HEK293 (cell line): ENCODE data around the gene KBTBD2.

Experiments used
- EGR2 ChIP-seq: fragments of 450-650 bp; formaldehyde crosslinking; IDR thresholded peaks from 2 replicates; pipeline ENCODE4 v1.5.1; 2016; ENCODE audit warnings: low read depth, missing biosample characterization, missing genetic modification characterization
- GLI4 ChIP-seq: fragments of 450-650 bp; formaldehyde crosslinking; IDR thresholded peaks from 2 replicates; pipeline ENCODE4 v1.5.1; 2016; ENCODE audit warnings: missing biosample characterization, missing genetic modification characterization
- GLIS2 ChIP-seq: fragments of 450-650 bp; formaldehyde crosslinking; IDR thresholded peaks from 2 replicates; pipeline ENCODE4 v1.5.1; 2016; ENCODE audit warnings: missing biosample characterization, missing genetic modification characterization
- MEIS1 ChIP-seq: sonication (generic); formaldehyde crosslinking; IDR thresholded peaks from 2 replicates; pipeline ENCODE4 v1.8.1; 2022; ENCODE audit warnings: missing genetic modification reagents, mild to moderate bottlenecking, borderline replicate concordance
- OSR2 ChIP-seq: fragments of 450-650 bp; formaldehyde crosslinking; IDR thresholded peaks from 2 replicates; pipeline ENCODE4 v1.5.1; 2016; ENCODE audit warnings: missing biosample characterization, missing genetic modification characterization
- TRIM28 ChIP-seq: IDR thresholded peaks from 2 replicates; pipeline ENCODE4 v1.6.1; 2011; ENCODE audit warnings: low read length, control low read depth, borderline replicate concordance
- YY2 ChIP-seq: fragments of 450-650 bp; formaldehyde crosslinking; IDR thresholded peaks from 2 replicates; pipeline ENCODE4 v1.5.1; 2016; ENCODE audit warnings: missing biosample characterization, missing genetic modification characterization
- ZBTB21 ChIP-seq: fragments of 450-650 bp; formaldehyde crosslinking; IDR thresholded peaks from 2 replicates; pipeline ENCODE4 v1.5.1; 2017; ENCODE audit warnings: missing biosample characterization, missing genetic modification characterization
- ZBTB8A ChIP-seq: fragments of 450-650 bp; formaldehyde crosslinking; IDR thresholded peaks from 2 replicates; pipeline ENCODE4 v1.5.1; 2016; ENCODE audit warnings: missing biosample characterization, missing genetic modification characterization
- ZFP37 ChIP-seq: fragments of 450-650 bp; formaldehyde crosslinking; IDR thresholded peaks from 2 replicates; pipeline ENCODE4 v1.5.1; 2016; ENCODE audit warnings: missing biosample characterization, missing genetic modification characterization
- ZNF112 ChIP-seq: fragments of 450-650 bp; formaldehyde crosslinking; IDR thresholded peaks from 2 replicates; pipeline ENCODE4 v1.5.0; 2017; ENCODE audit warnings: missing biosample characterization, missing genetic modification characterization
- ZNF146 ChIP-seq: fragments of 450-650 bp; formaldehyde crosslinking; IDR thresholded peaks from 2 replicates; pipeline ENCODE4 v1.5.1; 2016; ENCODE audit warnings: missing biosample characterization, missing genetic modification characterization
- ZNF214 ChIP-seq: fragments of 450-650 bp; formaldehyde crosslinking; IDR thresholded peaks from 2 replicates; pipeline ENCODE4 v1.5.1; 2017; ENCODE audit warnings: missing biosample characterization, mild to moderate bottlenecking, missing genetic modification characterization, borderline replicate concordance
- ZNF324 ChIP-seq: fragments of 450-650 bp; formaldehyde crosslinking; IDR thresholded peaks from 2 replicates; pipeline ENCODE4 v1.5.1; 2016; ENCODE audit warnings: missing biosample characterization, missing genetic modification characterization
- ZNF350 ChIP-seq: fragments of 450-650 bp; formaldehyde crosslinking; IDR thresholded peaks from 2 replicates; pipeline ENCODE4 v1.5.0; 2017; ENCODE audit warnings: missing biosample characterization, mild to moderate bottlenecking, missing genetic modification characterization
- ZNF701 ChIP-seq: fragments of 450-650 bp; formaldehyde crosslinking; IDR thresholded peaks from 2 replicates; pipeline ENCODE4 v1.5.1; 2016; ENCODE audit warnings: missing biosample characterization, missing genetic modification characterization
- TF ChIP-seq, protein P1 (sequence below): fragments of 450-650 bp; formaldehyde crosslinking; IDR thresholded peaks from 2 replicates; pipeline ENCODE4 v1.5.1; 2016; ENCODE audit warnings: missing biosample characterization, missing genetic modification characterization
- TF ChIP-seq, protein P2 (sequence below): fragments of 450-650 bp; formaldehyde crosslinking; IDR thresholded peaks from 2 replicates; pipeline ENCODE4 v1.5.1; 2016; ENCODE audit warnings: missing biosample characterization, missing genetic modification characterization
- TF ChIP-seq, protein P3 (sequence below): fragments of 450-650 bp; formaldehyde crosslinking; IDR thresholded peaks from 2 replicates; pipeline ENCODE4 v1.5.1; 2017; ENCODE audit warnings: missing biosample characterization, missing genetic modification characterization
- TF ChIP-seq, protein P4 (sequence below): fragments of 450-650 bp; formaldehyde crosslinking; IDR thresholded peaks from 2 replicates; pipeline ENCODE4 v1.5.1; 2016; ENCODE audit warnings: missing biosample characterization, missing genetic modification characterization
- TF ChIP-seq, protein P5 (sequence below): fragments of 450-650 bp; formaldehyde crosslinking; IDR thresholded peaks from 2 replicates; pipeline ENCODE4 v1.5.1; 2016; ENCODE audit warnings: missing biosample characterization, missing genetic modification characterization
- TF ChIP-seq, protein P6 (sequence below): fragments of 450-650 bp; formaldehyde crosslinking; IDR thresholded peaks from 2 replicates; pipeline ENCODE4 v1.5.1; 2017; ENCODE audit warnings: missing biosample characterization, missing genetic modification characterization
- TF ChIP-seq, protein P7 (sequence below): fragments of 450-650 bp; formaldehyde crosslinking; IDR thresholded peaks from 2 replicates; pipeline ENCODE4 v1.5.1; 2016; ENCODE audit warnings: missing biosample characterization, missing genetic modification characterization

The KBTBD2 gene

DNA sequence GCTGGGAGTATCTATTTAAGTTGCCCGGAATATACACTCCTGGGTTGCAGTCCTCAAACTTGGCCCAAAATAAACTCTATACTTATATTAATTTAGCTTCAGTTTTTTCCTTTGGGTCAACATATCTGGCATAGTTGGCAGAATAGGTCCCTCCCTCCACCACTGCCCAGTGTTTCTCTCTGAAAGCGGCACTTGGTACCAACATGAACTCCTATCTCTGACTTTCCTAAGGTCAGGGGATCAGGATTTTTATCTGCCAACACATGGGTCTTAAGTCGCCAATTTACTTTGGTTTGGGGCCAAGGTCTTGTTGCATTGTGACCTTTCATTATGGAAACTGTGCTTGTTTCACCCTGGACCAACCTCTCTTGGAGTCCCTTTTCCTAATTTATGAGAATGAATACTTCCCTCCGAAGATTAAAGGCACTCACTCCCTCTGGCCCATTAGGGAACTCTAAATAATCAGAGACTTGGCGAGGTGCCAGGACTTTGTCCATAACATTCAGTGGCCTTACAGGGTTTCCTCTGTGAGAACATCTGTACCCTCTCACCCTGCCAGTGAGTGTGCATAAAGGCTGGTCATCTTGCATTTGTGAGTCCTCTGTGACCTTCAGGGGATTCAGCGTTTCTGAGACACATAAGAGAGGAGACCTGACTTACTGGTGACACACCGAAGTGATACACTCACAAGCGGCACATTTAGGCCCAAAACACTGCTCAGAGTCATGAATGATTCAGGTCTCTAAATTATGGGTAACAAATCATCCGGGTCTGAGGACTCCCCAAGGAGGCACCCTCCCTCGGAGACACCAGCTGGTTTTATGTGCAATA is 46.0 kb upstream of the KBTBD2 start (continued):
- TF ChIP-seq, protein P1, sequence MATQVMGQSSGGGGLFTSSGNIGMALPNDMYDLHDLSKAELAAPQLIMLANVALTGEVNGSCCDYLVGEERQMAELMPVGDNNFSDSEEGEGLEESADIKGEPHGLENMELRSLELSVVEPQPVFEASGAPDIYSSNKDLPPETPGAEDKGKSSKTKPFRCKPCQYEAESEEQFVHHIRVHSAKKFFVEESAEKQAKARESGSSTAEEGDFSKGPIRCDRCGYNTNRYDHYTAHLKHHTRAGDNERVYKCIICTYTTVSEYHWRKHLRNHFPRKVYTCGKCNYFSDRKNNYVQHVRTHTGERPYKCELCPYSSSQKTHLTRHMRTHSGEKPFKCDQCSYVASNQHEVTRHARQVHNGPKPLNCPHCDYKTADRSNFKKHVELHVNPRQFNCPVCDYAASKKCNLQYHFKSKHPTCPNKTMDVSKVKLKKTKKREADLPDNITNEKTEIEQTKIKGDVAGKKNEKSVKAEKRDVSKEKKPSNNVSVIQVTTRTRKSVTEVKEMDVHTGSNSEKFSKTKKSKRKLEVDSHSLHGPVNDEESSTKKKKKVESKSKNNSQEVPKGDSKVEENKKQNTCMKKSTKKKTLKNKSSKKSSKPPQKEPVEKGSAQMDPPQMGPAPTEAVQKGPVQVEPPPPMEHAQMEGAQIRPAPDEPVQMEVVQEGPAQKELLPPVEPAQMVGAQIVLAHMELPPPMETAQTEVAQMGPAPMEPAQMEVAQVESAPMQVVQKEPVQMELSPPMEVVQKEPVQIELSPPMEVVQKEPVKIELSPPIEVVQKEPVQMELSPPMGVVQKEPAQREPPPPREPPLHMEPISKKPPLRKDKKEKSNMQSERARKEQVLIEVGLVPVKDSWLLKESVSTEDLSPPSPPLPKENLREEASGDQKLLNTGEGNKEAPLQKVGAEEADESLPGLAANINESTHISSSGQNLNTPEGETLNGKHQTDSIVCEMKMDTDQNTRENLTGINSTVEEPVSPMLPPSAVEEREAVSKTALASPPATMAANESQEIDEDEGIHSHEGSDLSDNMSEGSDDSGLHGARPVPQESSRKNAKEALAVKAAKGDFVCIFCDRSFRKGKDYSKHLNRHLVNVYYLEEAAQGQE, result no peak
- TF ChIP-seq ZNF112 (tag by site-specific recombination) (no peak), GLI4 (tag by site-specific recombination) (no peak), ZBTB21 (tag by site-specific recombination) (no peak), ZNF214 (no peak; the same call in 1 of the 2 replicates), GLIS2 (tag by site-specific recombination) (no peak), EGR2 (tag by site-specific recombination) (no peak), MEIS1 (CRISPR knock-in tag) (no peak), ZFP37 (tag by site-specific recombination) (no peak), ZBTB8A (tag by site-specific recombination) (no peak), TRIM28 (peak; percentile 17; the same call in 1 of the 2 replicates), ZNF701 (tag by site-specific recombination) (no peak), ZNF324 (tag by site-specific recombination) (no peak), YY2 (tag by site-specific recombination) (no peak), ZNF146 (no peak), OSR2 (tag by site-specific recombination) (no peak), ZNF350 (tag by site-specific recombination) (no peak)
- TF ChIP-seq, protein P2, sequence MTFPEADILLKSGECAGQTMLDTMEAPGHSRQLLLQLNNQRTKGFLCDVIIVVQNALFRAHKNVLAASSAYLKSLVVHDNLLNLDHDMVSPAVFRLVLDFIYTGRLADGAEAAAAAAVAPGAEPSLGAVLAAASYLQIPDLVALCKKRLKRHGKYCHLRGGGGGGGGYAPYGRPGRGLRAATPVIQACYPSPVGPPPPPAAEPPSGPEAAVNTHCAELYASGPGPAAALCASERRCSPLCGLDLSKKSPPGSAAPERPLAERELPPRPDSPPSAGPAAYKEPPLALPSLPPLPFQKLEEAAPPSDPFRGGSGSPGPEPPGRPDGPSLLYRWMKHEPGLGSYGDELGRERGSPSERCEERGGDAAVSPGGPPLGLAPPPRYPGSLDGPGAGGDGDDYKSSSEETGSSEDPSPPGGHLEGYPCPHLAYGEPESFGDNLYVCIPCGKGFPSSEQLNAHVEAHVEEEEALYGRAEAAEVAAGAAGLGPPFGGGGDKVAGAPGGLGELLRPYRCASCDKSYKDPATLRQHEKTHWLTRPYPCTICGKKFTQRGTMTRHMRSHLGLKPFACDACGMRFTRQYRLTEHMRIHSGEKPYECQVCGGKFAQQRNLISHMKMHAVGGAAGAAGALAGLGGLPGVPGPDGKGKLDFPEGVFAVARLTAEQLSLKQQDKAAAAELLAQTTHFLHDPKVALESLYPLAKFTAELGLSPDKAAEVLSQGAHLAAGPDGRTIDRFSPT (tag by site-specific recombination), result no peak
- TF ChIP-seq, protein P3, sequence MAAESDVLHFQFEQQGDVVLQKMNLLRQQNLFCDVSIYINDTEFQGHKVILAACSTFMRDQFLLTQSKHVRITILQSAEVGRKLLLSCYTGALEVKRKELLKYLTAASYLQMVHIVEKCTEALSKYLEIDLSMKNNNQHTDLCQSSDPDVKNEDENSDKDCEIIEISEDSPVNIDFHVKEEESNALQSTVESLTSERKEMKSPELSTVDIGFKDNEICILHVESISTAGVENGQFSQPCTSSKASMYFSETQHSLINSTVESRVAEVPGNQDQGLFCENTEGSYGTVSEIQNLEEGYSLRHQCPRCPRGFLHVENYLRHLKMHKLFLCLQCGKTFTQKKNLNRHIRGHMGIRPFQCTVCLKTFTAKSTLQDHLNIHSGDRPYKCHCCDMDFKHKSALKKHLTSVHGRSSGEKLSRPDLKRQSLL, result no peak
- TF ChIP-seq, protein P4, sequence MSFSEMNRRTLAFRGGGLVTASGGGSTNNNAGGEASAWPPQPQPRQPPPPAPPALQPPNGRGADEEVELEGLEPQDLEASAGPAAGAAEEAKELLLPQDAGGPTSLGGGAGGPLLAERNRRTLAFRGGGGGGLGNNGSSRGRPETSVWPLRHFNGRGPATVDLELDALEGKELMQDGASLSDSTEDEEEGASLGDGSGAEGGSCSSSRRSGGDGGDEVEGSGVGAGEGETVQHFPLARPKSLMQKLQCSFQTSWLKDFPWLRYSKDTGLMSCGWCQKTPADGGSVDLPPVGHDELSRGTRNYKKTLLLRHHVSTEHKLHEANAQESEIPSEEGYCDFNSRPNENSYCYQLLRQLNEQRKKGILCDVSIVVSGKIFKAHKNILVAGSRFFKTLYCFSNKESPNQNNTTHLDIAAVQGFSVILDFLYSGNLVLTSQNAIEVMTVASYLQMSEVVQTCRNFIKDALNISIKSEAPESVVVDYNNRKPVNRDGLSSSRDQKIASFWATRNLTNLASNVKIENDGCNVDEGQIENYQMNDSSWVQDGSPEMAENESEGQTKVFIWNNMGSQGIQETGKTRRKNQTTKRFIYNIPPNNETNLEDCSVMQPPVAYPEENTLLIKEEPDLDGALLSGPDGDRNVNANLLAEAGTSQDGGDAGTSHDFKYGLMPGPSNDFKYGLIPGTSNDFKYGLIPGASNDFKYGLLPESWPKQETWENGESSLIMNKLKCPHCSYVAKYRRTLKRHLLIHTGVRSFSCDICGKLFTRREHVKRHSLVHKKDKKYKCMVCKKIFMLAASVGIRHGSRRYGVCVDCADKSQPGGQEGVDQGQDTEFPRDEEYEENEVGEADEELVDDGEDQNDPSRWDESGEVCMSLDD, result no peak
- TF ChIP-seq, protein P5, sequence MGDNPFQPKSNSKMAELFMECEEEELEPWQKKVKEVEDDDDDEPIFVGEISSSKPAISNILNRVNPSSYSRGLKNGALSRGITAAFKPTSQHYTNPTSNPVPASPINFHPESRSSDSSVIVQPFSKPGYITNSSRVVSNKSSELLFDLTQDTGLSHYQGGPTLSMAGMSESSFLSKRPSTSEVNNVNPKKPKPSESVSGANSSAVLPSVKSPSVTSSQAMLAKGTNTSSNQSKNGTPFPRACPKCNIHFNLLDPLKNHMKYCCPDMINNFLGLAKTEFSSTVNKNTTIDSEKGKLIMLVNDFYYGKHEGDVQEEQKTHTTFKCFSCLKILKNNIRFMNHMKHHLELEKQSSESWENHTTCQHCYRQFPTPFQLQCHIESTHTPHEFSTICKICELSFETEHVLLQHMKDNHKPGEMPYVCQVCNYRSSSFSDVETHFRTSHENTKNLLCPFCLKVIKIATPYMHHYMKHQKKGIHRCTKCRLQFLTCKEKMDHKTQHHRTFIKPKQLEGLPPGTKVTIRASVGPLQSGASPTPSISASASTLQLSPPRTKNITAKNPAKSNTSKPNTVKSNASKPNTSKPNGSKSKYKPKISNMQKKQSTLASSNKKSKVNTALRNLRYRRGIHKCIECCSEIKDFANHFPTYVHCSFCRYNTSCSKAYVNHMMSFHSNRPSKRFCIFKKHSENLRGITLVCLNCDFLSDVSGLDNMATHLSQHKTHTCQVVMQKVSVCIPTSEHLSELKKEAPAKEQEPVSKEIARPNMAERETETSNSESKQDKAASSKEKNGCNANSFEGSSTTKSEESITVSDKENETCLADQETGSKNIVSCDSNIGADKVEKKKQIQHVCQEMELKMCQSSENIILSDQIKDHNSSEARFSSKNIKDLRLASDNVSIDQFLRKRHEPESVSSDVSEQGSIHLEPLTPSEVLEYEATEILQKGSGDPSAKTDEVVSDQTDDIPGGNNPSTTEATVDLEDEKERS (tag by site-specific recombination), result no peak
- TF ChIP-seq, protein P6, sequence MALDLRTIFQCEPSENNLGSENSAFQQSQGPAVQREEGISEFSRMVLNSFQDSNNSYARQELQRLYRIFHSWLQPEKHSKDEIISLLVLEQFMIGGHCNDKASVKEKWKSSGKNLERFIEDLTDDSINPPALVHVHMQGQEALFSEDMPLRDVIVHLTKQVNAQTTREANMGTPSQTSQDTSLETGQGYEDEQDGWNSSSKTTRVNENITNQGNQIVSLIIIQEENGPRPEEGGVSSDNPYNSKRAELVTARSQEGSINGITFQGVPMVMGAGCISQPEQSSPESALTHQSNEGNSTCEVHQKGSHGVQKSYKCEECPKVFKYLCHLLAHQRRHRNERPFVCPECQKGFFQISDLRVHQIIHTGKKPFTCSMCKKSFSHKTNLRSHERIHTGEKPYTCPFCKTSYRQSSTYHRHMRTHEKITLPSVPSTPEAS (tag by site-specific recombination), result no peak
- TF ChIP-seq, protein P7, sequence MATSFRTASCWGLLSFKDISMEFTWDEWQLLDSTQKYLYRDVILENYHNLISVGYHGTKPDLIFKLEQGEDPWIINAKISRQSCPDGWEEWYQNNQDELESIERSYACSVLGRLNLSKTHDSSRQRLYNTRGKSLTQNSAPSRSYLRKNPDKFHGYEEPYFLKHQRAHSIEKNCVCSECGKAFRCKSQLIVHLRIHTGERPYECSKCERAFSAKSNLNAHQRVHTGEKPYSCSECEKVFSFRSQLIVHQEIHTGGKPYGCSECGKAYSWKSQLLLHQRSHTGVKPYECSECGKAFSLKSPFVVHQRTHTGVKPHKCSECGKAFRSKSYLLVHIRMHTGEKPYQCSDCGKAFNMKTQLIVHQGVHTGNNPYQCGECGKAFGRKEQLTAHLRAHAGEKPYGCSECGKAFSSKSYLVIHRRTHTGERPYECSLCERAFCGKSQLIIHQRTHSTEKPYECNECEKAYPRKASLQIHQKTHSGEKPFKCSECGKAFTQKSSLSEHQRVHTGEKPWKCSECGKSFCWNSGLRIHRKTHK (tag by site-specific recombination), result no peak
